HFF-Myc (cell line): ENCODE results near the gene PAF1.

Source experiments
- DNase-seq: peaks from one replicate; pipeline ENCODE4 v3.0.0-alpha.2; 2011; ENCODE audit warnings: low read depth; ENCODE audit errors: extremely low read depth
- H3K4me3 ChIP-seq: replicated peaks from 2 replicates; pipeline ENCODE4 v1.5.1; 2011; ENCODE audit warnings: low read depth, mild to moderate bottlenecking, control low read depth, low read length
- CTCF ChIP-seq: IDR thresholded peaks from 2 replicates; pipeline ENCODE4 v1.5.1; 2012; ENCODE audit warnings: mild to moderate bottlenecking, low read depth, low read length, control low read depth; ENCODE audit errors: missing control alignments

The PAF1 gene

GRCh38 chr19:39390751-39391437 lies at the start of gene PAF1, which contains the start of gene MED29:
TSS of gene PAF1 (minus strand) at chr19:39391106. CDS start at chr19:39390864, 242 bp downstream.
TSS of gene MED29 (plus strand) at chr19:39391378. CDS start at chr19:39391423, 45 bp downstream.
- DNase-seq, result peak; percentile 100
- no peak for TF ChIP-seq CTCF
- peak within 1 kb of the TSS; percentile 89 for H3K4me3 ChIP-seq

GRCh38 chr19:39438270-39438934 lies 47.5 kb upstream of the PAF1 start:
- H3K4me3 ChIP-seq, result no peak overlapping the region
- no peak for DNase-seq
- no peak for TF ChIP-seq CTCF

GRCh38 chr19:39436350-39436716 lies 45.4 kb upstream of the PAF1 start:
- H3K4me3 ChIP-seq, result peak overlapping the region; percentile 94
- DNase-seq, result no peak

GRCh38 chr19:39435499-39436349 lies 44.8 kb upstream of the PAF1 start, which contains the start of gene RPS16:
TSS of gene RPS16 (minus strand) at chr19:39435949. CDS start at chr19:39435895, 54 bp downstream.
- DNase-seq, result peak; percentile 85
- peak within 1 kb of the TSS; percentile 94 for H3K4me3 ChIP-seq
- TF ChIP-seq CTCF, result no peak

More at GRCh38 chr19:39436350-39436716, 45.4 kb upstream of the PAF1 start:
- no peak for TF ChIP-seq CTCF

GRCh38 chr19:39434123-39435076 lies 43.5 kb upstream of the PAF1 start:
- no peak for DNase-seq
- peak overlapping the region; percentile 94 for H3K4me3 ChIP-seq
- no peak for TF ChIP-seq CTCF
